Measurements from ENCODE around the gene ARMC3.
"Not testable (repeated sequence)": the region's sequence is repeated elsewhere in the genome, so short reads cannot be mapped to it uniquely, and the experiment has no call there.

Gene ARMC3

GRCh38 chr10:22929053-22929452 lies 1.2 kb downstream of the ARMC3 start:
- DNase-seq, result not testable (repeated sequence)

- DNase-seq, result no peak
Measured at GRCh38 chr10:22931948-22932347, 4.1 kb downstream of the ARMC3 start.

GRCh38 chr10:22932626-22933370 lies 4.9 kb downstream of the ARMC3 start:
- DNase-seq, result no peak

GRCh38 chr10:22934726-22935125 lies 6.9 kb downstream of the ARMC3 start:
- no peak for DNase-seq

GRCh38 chr10:22942437-22942836 lies 14.6 kb downstream of the ARMC3 start:
- DNase-seq, result no peak

GRCh38 chr10:22945934-22946673 lies 18.3 kb downstream of the ARMC3 start:
- no peak for DNase-seq

- DNase-seq, result no peak
Measured at GRCh38 chr10:22954970-22955369, 27.1 kb downstream of the ARMC3 start.

- DNase-seq, result no peak
Measured at GRCh38 chr10:22958338-22958737, 30.5 kb downstream of the ARMC3 start.

- peak; percentile 90 for DNase-seq
Measured at GRCh38 chr10:22959292-22959691, 31.4 kb downstream of the ARMC3 start.

GRCh38 chr10:22959950-22960349 lies 32.1 kb downstream of the ARMC3 start:
- DNase-seq, result no peak

- no peak for DNase-seq
Measured at GRCh38 chr10:22962817-22963216, 35.0 kb downstream of the ARMC3 start.

GRCh38 chr10:22969704-22970103 lies 41.9 kb downstream of the ARMC3 start:
- no peak for DNase-seq

GRCh38 chr10:22976534-22976933 lies 48.7 kb downstream of the ARMC3 start:
- no peak for DNase-seq

GRCh38 chr10:22977751-22978150 lies 49.9 kb downstream of the ARMC3 start:
- no peak for DNase-seq

- no peak for DNase-seq
Measured at GRCh38 chr10:22978287-22978686, 50.4 kb downstream of the ARMC3 start.

- DNase-seq, result no peak
Measured at GRCh38 chr10:22978918-22979317, 51.1 kb downstream of the ARMC3 start.

GRCh38 chr10:22980822-22981221 lies 53.0 kb downstream of the ARMC3 start:
- DNase-seq, result no peak

GRCh38 chr10:22984066-22984465 lies 56.2 kb downstream of the ARMC3 start:
- peak; percentile 24 for DNase-seq

- DNase-seq, result peak; percentile 65
Measured at GRCh38 chr10:22986771-22987542, 59.1 kb downstream of the ARMC3 start.

- peak; percentile 89 for DNase-seq
Measured at GRCh38 chr10:22988581-22989360, 60.9 kb downstream of the ARMC3 start.

GRCh38 chr10:22990443-22990842 lies 62.6 kb downstream of the ARMC3 start:
- no peak for DNase-seq

GRCh38 chr10:22992075-22992474 lies 64.2 kb downstream of the ARMC3 start:
- DNase-seq, result peak; percentile 45

- peak; percentile 23 for DNase-seq
Measured at GRCh38 chr10:22992621-22993020, 64.8 kb downstream of the ARMC3 start.

Data from DMS53 (cell line).